GM13977 (cell line): ENCODE data around the gene FAM118A.

Experiments used
- DNase-seq: peaks from one replicate; pipeline ENCODE4 v3.0.0; 2012; ENCODE audit warnings: low spot score
- in situ Hi-C: fragments of 300-500 bp; cut with MboI; formaldehyde crosslinking; loops from one replicate; pipeline ENCODE4 v1.12.0; 2022; ENCODE audit warnings: low sequenced_read_pairs, low pct_unique_long_range_greater_than_20kb, mixed read lengths, inconsistent platforms; ENCODE audit not compliant: unreplicated experiment
- TF ChIP-seq, protein P1 (sequence below): IDR thresholded peaks from 2 replicates; pipeline ENCODE4 v1.5.1; 2012; ENCODE audit warnings: mild to moderate bottlenecking, control low read depth; ENCODE audit not compliant: insufficient read depth; ENCODE audit errors: extremely low read depth, missing control alignments

FAM118A gene

DNA sequence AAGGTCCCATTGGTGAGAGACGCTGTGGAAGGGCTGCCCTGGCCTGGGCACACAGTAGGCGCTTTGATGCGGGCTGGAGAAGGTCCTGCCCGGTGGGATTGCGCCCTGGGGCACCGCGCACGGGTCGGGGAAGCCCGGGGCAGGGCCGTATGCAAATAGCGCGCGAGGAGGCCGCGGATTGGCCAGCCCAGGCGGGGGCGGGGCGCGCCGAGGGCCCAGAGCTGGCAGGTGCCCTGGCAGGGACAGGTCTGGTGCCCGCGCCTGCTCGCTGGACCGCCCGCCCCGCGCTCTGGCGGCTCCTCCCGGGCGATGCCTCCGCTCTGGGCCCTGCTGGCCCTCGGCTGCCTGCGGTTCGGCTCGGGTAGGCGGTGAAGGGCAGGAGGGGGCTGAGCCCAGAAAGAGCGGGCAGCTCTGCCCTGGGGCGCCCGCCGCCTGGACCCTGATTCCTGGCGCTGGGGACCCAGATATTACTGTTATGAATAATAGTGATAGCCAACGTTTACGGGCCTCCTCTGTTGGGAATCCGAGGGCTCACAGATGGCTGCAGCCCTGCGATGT lies 24.9 kb upstream of the FAM118A start, which contains the start of gene UPK3A:
Gene UPK3A (plus strand): TSS at position 245 of the 558 bp plus-strand sequence. CDS start 65 bp downstream, at position 310.
- TF ChIP-seq, protein P1, sequence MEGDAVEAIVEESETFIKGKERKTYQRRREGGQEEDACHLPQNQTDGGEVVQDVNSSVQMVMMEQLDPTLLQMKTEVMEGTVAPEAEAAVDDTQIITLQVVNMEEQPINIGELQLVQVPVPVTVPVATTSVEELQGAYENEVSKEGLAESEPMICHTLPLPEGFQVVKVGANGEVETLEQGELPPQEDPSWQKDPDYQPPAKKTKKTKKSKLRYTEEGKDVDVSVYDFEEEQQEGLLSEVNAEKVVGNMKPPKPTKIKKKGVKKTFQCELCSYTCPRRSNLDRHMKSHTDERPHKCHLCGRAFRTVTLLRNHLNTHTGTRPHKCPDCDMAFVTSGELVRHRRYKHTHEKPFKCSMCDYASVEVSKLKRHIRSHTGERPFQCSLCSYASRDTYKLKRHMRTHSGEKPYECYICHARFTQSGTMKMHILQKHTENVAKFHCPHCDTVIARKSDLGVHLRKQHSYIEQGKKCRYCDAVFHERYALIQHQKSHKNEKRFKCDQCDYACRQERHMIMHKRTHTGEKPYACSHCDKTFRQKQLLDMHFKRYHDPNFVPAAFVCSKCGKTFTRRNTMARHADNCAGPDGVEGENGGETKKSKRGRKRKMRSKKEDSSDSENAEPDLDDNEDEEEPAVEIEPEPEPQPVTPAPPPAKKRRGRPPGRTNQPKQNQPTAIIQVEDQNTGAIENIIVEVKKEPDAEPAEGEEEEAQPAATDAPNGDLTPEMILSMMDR, result no peak
- in situ Hi-C loops, result no loop called here
- no peak for DNase-seq

DNA sequence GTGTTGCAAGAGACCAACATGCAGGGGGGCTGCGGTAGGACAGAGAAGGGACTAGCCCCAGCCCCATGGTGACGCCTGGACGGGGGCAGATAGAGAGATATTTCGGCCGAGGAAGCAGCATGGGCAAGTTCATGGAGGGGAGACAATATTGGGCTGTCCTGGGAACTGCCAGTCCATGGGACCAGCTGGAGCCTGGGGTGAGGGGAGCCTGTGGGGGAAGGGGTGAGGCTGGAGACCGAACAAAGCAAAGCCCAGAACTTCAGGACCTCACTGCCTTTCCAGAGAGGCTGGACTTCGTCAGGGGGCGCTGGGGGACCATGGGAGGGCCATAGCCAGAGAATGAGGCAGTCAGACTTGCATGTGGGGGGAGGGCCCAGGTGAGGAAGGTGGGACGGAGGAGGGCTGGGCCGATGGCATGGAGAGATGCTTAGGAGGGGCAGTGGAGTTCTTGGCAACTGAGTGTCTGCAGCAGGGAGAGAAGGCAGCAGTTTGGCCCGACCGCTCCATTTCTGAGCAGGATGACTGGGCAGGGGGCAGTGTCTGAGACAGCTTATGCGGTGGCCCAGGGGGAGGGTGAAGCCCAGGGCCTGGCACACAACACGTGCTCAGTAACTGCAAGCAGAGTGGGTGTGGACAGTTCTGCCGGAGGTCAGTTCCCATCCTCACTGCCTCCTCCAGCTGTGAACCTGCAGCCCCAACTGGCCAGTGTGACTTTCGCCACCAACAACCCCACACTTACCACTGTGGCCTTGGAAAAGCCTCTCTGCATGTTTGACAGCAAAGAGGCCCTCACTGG lies 24.3 kb upstream of the FAM118A start:
- TF ChIP-seq, protein P1, result no peak
- in situ Hi-C loops, result no loop called here
- no peak for DNase-seq

DNA sequence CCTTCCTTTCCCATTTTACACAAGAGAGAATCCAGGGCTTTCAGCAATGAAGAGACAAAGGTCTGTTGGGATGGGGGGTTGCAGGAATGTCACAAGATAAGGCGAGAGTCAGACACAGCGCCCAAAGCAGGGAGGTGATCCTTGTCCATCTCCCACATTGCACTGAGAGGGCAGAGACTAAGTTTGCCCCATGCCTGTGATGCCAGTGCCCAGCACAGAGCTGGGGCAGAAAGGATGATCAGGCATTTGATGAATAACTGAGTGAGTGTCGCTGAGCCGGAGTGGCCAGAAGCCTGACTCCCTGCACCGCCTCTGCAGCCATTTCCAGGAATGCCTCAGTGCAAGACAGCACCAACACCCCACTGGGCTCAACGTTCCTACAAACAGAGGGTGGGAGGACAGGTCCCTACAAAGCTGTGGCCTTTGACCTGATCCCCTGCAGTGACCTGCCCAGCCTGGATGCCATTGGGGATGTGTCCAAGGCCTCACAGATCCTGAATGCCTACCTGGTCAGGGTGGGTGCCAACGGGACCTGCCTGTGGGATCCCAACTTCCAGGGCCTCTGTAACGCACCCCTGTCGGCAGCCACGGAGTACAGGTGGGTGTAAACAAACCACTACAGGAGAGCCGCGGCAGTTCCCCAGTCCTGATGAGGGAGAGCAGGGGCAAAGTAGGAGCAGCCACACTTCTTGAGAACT lies 22.7 kb upstream of the FAM118A start:
- no peak for DNase-seq
- in situ Hi-C loops, result no loop called here
- TF ChIP-seq, protein P1, result no peak

DNA sequence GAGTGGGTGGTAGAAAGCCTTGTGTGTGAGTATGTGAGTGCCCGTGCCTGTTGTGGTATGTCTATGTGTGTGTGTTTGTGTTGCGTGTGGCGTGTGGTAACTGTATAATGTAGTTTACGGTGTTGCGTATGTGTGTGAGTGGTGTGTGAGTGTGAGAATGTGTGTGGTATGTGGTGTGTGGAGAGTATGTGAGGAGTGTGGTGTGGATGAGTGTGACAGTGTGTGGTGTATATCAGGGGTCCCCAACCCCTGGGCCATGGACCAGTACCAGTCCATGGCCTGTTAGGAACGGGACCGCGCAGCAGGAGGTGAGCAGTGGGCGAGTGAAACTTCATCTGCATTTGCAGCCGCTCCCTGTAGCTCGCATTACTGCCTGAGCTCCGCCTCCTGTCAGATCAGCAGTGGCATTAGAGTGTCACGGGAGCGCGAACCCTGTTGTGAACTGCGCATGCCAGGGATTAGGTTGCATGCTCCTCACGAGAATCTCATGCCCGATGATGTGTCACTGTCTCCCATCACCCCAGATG lies 19.3 kb upstream of the FAM118A start:
- TF ChIP-seq, protein P1, result no peak
- in situ Hi-C loops, result no loop called here
- no peak for DNase-seq

DNA sequence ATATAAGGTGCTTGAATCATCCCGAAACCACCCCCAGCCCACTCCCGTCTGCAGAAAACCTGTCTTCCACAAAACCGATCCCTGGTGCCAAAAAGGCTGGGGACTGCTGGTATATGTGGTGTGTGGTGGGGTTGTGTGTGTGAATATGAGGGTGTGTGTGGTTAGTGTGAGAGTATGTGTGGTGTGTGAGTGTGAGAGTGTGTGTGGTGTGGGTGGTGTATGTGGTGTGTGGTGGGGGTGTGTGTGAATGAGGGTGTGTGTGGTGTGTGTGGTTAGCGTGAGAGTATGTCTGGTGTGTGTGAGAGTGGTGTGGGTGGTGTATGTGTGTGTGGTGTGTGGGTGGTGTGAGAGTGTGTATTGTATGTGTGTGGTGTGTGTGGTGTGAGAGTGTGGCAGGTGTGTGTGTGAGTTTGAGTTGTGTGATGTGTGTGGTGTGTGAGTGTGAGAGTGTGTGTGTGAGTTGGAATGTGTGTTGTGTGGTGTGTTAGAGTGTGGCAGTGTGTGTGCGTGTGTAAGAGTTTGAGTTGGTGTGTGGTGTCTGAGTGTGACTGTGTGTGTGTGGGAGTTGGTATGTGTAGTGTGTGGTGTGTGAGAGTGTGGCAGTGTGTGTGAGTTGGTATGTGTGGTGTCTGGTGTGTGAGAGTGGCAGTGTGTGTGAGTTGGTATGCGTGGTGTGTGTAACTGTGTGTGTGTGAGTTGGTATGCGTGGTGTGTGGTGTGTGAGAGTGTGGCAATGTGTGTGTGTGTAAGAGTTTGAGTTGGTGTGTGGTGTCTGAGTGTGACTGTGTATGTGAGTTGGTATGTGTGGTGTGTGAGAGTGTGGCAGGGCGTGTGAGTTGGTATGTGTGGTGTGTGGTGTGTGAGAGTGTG lies 18.4 kb upstream of the FAM118A start:
- in situ Hi-C loops, result no loop called here
- TF ChIP-seq, protein P1, result no peak

DNA sequence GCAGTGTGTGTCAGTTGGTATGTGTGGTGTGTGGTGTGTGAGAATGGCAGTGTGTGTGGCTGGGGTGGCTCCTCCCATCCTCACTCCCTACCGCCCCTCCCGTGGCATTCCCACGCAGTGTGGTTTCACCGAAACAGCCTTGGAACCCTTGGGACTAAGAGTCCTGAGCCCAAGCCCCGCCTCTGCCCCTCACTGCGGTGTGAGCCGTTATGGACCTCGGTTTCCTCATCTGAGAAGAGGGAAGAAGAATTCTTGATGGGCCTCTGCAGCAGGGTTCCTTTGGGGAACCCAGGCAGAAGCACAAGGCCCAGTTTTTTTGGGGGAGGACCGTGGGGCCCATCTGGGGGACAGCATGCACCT lies 17.8 kb upstream of the FAM118A start:
- DNase-seq, result no peak

More for the DNA sequence above, 18.4 kb upstream of the FAM118A start:
- no peak for DNase-seq

More for the DNA sequence above, 17.8 kb upstream of the FAM118A start:
- TF ChIP-seq, protein P1, result no peak
- in situ Hi-C loops, result no loop called here
